B cell (primary cell): ENCODE data around the gene PNLIP. TPM values are rescaled to one million over a fixed set of nuclear protein-coding genes. Genes with fewer than 3 reads are reported as not detected.

Source experiments
- ATAC-seq: fragments of 200-7000 bp; cut with Tn5 transposase; one replicate; pipeline ENCODE4 v1.10.0; 2021; ENCODE audit warnings: low read depth, mild to moderate bottlenecking, moderate number of reproducible peaks, moderate library complexity
- CTCF ChIA-PET: fragments of 350-600 bp; sonication (Branson Sonifier 250); formaldehyde crosslinking; loops from one replicate; lab custom pipeline; 2021; ENCODE audit warnings: antibody characterized with exemption, inconsistent platforms; lab: Charles Lee
- POLR2A ChIA-PET: fragments of 350-600 bp; sonication (Branson Sonifier 250); formaldehyde crosslinking; loops from one replicate; lab custom pipeline; 2021; ENCODE audit warnings: antibody characterized with exemption; lab: Charles Lee
- DNase-seq: peaks from one replicate; pipeline ENCODE4 v3.0.0; 2013
- H2AFZ ChIP-seq: 2 replicates; pipeline ENCODE4 v1.6.1; 2012; ENCODE audit warnings: mild to moderate bottlenecking, low read depth, low read length; ENCODE audit not compliant: insufficient read depth, poor library complexity, severe bottlenecking
- H3K27ac ChIP-seq, 2 donors: 1 replicate in 1 of 2; 2 replicates in 1 of 2; pipeline ENCODE4 v1.5.1; 2012 to 2013; ENCODE audit warnings: low read length in 2 of 2, mild to moderate bottlenecking in 2 of 2, moderate library complexity in 1 of 2
- H3K27me3 ChIP-seq, 4 experiments: fragments of 200-600 bp in 1 of 4; sonication (generic) in 1 of 4; replicated peaks in 1 of 4; 1 replicate in 2 of 4; 2 replicates in 2 of 4; pipeline versions ENCODE4 v1.6.1 to v1.7.0; 2013 to 2016; ENCODE audit warnings: low read length in 3 of 4, mild to moderate bottlenecking in 2 of 4, mixed read lengths in 1 of 4, moderate library complexity in 1 of 4; ENCODE audit not compliant: insufficient read depth in 4 of 4, control insufficient read depth in 3 of 4; ENCODE audit errors: control extremely low read depth in 1 of 4
- H3K36me3 ChIP-seq, 2 experiments: replicated peaks in 1 of 2; 1 replicate in 1 of 2; 2 replicates in 1 of 2; pipeline versions ENCODE4 v1.6.1 to v1.7.1; 2013; ENCODE audit warnings: low read length in 1 of 2; ENCODE audit not compliant: insufficient read depth in 2 of 2, control insufficient read depth in 1 of 2; ENCODE audit errors: control extremely low read depth in 1 of 2, extremely low read depth in 1 of 2
- H3K4me1 ChIP-seq, 2 donors: fragments of 200-600 bp in 1 of 2; sonication (generic) in 1 of 2; 1 replicate in 1 of 2; 2 replicates in 1 of 2; pipeline versions ENCODE4 v1.5.1 to v1.6.1; 2013 to 2017; ENCODE audit warnings: low read length in 2 of 2; ENCODE audit not compliant: control insufficient read depth in 2 of 2, insufficient read depth in 2 of 2
- H3K4me2 ChIP-seq: replicated peaks from 2 replicates; pipeline ENCODE3; 2012; ENCODE audit warnings: mild to moderate bottlenecking, low read depth, low read length; ENCODE audit not compliant: poor library complexity, severe bottlenecking
- H3K4me3 ChIP-seq, 5 experiments: fragments of 200-600 bp in 1 of 5; sonication (generic) in 1 of 5; 1 replicate in 3 of 5; 2 replicates in 2 of 5; pipeline versions ENCODE4 v1.5.1 to v1.7.0; 2011 to 2016; ENCODE audit warnings: low read length in 4 of 5, mild to moderate bottlenecking in 4 of 5, low read depth in 2 of 5, control low read depth in 1 of 5, moderate library complexity in 1 of 5; ENCODE audit not compliant: insufficient read depth in 1 of 5; ENCODE audit errors: control extremely low read depth in 1 of 5, extremely low read depth in 1 of 5
- H3K79me2 ChIP-seq: fragments of 200-600 bp; sonication (generic); one replicate; pipeline ENCODE4 v1.6.0; 2016; ENCODE audit warnings: low read length; ENCODE audit not compliant: control insufficient read depth, insufficient read depth
- H3K9ac ChIP-seq: fragments of 200-600 bp; sonication (generic); 2 replicates; pipeline ENCODE4 v1.6.1; 2017; ENCODE audit warnings: mild to moderate bottlenecking, low read length, moderate library complexity
- H3K9me3 ChIP-seq, 3 donors: one replicate each; pipeline versions ENCODE4 v1.6.1 to v1.7.1; 2013; ENCODE audit warnings: low read length in 2 of 3; ENCODE audit not compliant: control insufficient read depth in 2 of 3, insufficient read depth in 1 of 3; ENCODE audit errors: control extremely low read depth in 1 of 3
- H4K20me1 ChIP-seq: 2 replicates; pipeline ENCODE4 v1.6.0; 2012; ENCODE audit warnings: mild to moderate bottlenecking, low read length; ENCODE audit not compliant: insufficient read depth, control insufficient read depth, poor library complexity, severe bottlenecking
- H3K27ac Mint-ChIP-seq: one replicate; pipeline ENCODE4 v1.8.0; 2021; ENCODE audit warnings: mixed read lengths
- H3K27me3 Mint-ChIP-seq: one replicate; pipeline ENCODE4 v1.8.0; 2021; ENCODE audit warnings: mixed read lengths
- H3K4me1 Mint-ChIP-seq: one replicate; pipeline ENCODE4 v1.8.0; 2021; ENCODE audit warnings: mixed read lengths
- H3K4me3 Mint-ChIP-seq: one replicate; pipeline ENCODE4 v1.8.0; 2021; ENCODE audit warnings: mixed read lengths
- H3K9me3 Mint-ChIP-seq: one replicate; pipeline ENCODE4 v1.8.0; 2022; ENCODE audit warnings: mixed read lengths; ENCODE audit not compliant: insufficient read depth
- EZH2 ChIP-seq: IDR thresholded peaks from 2 replicates; pipeline ENCODE4 v1.6.1; 2012; ENCODE audit warnings: borderline replicate concordance, low read depth, mild to moderate bottlenecking, moderate library complexity, low read length; ENCODE audit not compliant: insufficient read depth, poor library complexity, severe bottlenecking
- WGBS: methylation state at CpG from one replicate; pipeline ENCODE4 v1.1.5; 2013; ENCODE audit warnings: missing lambda C conversion rate; ENCODE audit not compliant: insufficient coverage; 5-methylcytosine and 5-hydroxymethylcytosine counted together
- intact Hi-C: fragments of 100-400 bp; cut with micrococcal nuclease; formaldehyde crosslinking; loops from one replicate; pipeline ENCODE4 v1.10.0; 2022
- polyA plus RNA-seq: library from polyadenylated mRNA; depleted of rRNA; stranded (reverse); fragments of >200 nt; gene quantifications from 2 replicates; pipeline ENCODE4 v1.2.3, GENCODE V29; 2012
- total RNA-seq, 2 donors: library from RNA; stranded (reverse); fragments of 120-200 nt in 1 of 2; gene quantifications; 1 replicate in 1 of 2; 2 replicates in 1 of 2; pipeline versions ENCODE4 v1.2.3 to v1.2.4, GENCODE V29; 2013 to 2022
- TF ChIP-seq, protein P1 (sequence below): fragments of 200-600 bp; IDR thresholded peaks from one replicate; pipeline ENCODE4 v1.8.0; 2022; ENCODE audit warnings: antibody characterized with exemption, mild to moderate bottlenecking

PNLIP gene
- total and polyA plus RNA-seq, 2 donors (not counting 1 experiment from before 2014, with no cell fraction given): not detected

DNA sequence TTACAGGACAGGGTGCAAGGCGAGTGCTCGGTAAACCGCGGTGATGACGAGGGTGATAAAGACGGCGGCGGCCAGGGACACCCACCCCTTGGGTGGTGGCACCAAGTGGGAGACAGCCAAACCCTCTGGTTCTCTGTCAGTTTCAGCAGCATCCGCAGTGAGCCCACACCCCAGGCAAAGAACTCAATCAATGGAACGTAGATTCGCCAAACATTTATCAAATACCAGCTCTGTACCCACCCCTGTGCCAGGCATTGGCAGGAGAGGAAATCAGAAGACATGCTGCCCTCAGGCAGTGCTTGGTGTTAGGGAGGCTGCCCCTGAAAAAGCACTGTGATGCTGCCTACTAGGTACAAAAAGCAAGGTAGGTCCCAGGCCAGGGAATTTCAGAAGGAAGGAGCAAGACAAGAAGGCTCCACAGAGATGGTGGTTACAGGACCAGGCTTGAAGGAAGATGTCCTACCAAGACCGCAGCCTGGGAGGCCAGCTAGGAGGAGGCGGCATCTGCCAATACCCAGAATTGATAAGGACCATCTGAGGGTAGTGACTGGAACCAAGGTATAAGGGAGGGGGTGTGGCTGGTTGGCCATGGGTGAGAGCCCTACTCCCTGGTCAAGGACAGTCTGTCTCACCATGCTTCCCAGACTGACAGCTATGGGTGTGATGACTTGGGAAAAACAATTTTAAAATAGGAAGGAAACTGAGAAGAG is 64.9 kb downstream of the PNLIP start:
- POLR2A ChIA-PET: no interaction called here
- DNase-seq (no peak), ATAC-seq (no peak)
- Mint-ChIP-seq H3K27me3 (peaks cover 15% of the 10 kb centered on the region), H3K27ac (no peak overlapping the region), H3K9me3 (no peaks in the 10 kb centered on the region), H3K4me1 (no peaks in the 10 kb centered on the region), H3K4me3 (no peak overlapping the region)
- no peaks in the 10 kb centered on the region for H4K20me1 ChIP-seq
- H3K4me3 ChIP-seq: no peak overlapping the region
- TF ChIP-seq EZH2: no peak
- TF ChIP-seq, protein P1, sequence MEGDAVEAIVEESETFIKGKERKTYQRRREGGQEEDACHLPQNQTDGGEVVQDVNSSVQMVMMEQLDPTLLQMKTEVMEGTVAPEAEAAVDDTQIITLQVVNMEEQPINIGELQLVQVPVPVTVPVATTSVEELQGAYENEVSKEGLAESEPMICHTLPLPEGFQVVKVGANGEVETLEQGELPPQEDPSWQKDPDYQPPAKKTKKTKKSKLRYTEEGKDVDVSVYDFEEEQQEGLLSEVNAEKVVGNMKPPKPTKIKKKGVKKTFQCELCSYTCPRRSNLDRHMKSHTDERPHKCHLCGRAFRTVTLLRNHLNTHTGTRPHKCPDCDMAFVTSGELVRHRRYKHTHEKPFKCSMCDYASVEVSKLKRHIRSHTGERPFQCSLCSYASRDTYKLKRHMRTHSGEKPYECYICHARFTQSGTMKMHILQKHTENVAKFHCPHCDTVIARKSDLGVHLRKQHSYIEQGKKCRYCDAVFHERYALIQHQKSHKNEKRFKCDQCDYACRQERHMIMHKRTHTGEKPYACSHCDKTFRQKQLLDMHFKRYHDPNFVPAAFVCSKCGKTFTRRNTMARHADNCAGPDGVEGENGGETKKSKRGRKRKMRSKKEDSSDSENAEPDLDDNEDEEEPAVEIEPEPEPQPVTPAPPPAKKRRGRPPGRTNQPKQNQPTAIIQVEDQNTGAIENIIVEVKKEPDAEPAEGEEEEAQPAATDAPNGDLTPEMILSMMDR: no peak
- H3K4me2 ChIP-seq: no peak overlapping the region
- H3K9ac ChIP-seq: no peak overlapping the region
- H2AFZ ChIP-seq: no peak overlapping the region
- peaks cover 0 to 16% (median 0%) of the 10 kb centered on the region in 3 donors for H3K9me3 ChIP-seq
- WGBS: 97% methylated on average over 11 of the region's 13 CpGs
- peaks cover 0 to 16% (median 2%) of the 10 kb centered on the region in 4 experiments for H3K27me3 ChIP-seq
- intact Hi-C loops: no loop called here
- no peaks in the 10 kb centered on the region for H3K36me3 ChIP-seq
- no peak overlapping the region for H3K27ac ChIP-seq
- CTCF ChIA-PET: no interaction called here
- H3K4me1 ChIP-seq: no peaks in the 10 kb centered on the region
- no peaks in the 10 kb centered on the region for H3K79me2 ChIP-seq

DNA sequence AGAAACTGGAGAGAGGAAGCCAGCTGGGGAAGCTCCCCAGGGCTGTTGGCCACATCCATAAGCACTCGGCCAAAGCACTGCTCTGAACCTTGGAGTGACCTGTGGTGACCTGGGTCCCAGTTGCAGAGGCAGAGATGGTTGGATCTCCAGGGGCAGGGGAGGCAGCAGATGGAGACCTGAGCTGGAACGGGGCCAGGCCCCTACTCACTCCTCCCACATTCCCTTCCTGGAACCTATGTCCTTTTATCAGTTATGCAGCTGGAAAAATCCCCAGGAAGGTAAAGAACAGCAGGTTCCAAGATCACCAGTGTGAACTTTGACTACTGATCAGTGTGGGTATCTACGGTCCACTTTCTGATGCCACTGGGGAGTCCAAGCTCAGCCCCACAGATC is 65.4 kb downstream of the PNLIP start:
- no peaks in the 10 kb centered on the region for H3K4me1 ChIP-seq
- H3K9ac ChIP-seq: no peak overlapping the region
- TF ChIP-seq EZH2: no peak
- TF ChIP-seq, protein P1: no peak
- H3K79me2 ChIP-seq: no peaks in the 10 kb centered on the region
- no peaks in the 10 kb centered on the region for H3K36me3 ChIP-seq
- no peaks in the 10 kb centered on the region for H4K20me1 ChIP-seq
- no peak overlapping the region for H2AFZ ChIP-seq
- Mint-ChIP-seq H3K27me3 (peaks cover 12% of the 10 kb centered on the region), H3K27ac (no peak overlapping the region), H3K4me3 (no peak overlapping the region), H3K4me1 (no peaks in the 10 kb centered on the region), H3K9me3 (no peaks in the 10 kb centered on the region)
- DNase-seq: no peak
- H3K4me2 ChIP-seq: no peak overlapping the region
- ChIA-PET CTCF (no interaction called here), POLR2A (no interaction called here)
- no peak overlapping the region for H3K4me3 ChIP-seq
- intact Hi-C loops: no loop called here
- no peak for ATAC-seq
- peaks cover 0 to 16% (median 2%) of the 10 kb centered on the region in 4 experiments for H3K27me3 ChIP-seq
- peaks cover 0 to 16% (median 0%) of the 10 kb centered on the region in 3 donors for H3K9me3 ChIP-seq
- 93% methylated on average over 2 of the region's 3 CpGs for WGBS
- no peak overlapping the region for H3K27ac ChIP-seq
